Stimulated activated CD4-positive, alpha-beta T cell treated with anti-CD3 and anti-CD28 coated beads, Interleukin-4, amount 100 ng/mL, for 24 hours (primary cell): ENCODE data around the gene PROM1.

ENCODE experiments used
- DNase-seq: peaks from one replicate; pipeline ENCODE4 v3.0.0-alpha.2; 2020

The PROM1 gene

DNA sequence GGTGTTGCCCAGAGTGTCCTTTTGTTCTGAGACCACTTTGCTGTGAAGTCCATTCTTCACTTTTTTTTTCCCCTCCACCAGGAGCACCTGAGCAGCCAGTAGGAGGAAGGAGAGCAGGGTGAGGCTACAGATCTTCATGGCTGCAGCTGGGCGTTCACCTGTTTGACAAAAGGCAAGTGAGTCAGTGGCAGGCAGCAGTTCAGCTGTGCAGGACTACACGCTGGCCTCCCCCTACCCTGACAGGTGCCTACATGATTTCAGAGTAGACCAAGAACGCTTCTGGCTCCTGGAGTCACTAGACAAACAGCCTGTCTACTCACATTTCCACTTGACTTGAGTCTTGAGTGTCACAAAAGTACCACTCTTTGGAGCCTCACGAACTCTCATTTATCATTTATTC, 147.3 kb downstream of the PROM1 start:
- DNase-seq, result no peak

DNA sequence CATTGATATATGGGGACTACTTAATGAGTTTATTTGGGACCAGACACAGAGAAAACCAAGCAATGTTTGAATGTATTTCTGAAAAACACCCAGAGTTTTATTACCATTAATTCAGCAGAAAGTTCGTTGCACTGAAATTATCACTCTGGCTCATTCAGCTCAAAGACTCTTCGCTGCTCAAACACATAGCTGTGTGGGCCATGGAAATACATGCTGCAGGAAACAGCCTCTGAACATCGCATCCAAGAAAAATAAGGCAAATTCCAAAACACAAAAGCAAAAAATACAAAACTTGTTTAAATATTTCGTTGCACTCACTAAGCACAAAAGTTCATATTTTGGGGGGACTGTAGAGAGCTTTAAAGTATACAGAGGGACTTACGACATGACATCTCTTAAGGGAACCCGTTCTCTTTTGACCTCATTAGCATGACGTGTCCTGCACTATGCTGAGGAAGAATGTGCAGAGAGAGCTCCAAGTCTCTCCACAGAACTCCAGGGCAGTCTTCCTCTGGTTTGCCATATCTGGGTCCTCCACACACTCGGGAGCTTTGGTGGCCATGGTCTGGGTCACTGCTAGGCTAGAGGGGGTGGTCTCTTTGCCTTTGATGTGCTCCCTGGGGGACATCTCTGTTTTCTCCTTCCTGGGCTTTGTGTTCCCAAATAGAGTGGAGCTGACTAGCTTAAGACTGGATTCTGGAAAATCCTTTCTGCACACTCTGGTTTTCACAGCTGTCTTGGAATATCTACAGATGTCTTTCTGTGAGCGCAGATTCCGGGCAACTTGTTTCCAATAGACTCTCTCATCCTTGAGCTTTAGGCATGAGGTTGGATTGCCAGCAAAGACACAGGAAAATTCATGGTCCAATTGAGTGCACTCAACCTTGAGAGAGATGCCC, 148.1 kb downstream of the PROM1 start:
- DNase-seq, result no peak

DNA sequence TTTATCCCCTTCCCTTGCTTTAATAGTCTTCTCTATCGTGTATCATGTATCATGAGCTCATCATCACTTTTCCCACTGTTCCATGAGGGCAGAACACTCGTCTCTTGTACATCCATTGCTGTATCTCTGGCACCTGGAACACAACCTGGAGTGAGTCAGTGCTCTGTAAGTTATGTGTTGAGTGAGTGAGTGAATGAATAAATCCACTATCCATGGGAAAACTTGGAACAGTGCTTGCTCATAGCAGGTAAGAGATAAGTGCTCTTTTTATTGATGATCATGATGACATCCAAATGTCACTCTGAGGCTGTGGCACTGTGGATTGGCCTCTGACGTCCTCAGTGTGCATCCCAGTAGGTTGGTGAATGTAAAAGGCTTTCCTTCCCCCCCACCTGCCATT, 149.6 kb downstream of the PROM1 start:
- no peak for DNase-seq

GRCh38 chr4:15931451-15932210, 152.2 kb downstream of the PROM1 start:
- DNase-seq, result no peak

DNA sequence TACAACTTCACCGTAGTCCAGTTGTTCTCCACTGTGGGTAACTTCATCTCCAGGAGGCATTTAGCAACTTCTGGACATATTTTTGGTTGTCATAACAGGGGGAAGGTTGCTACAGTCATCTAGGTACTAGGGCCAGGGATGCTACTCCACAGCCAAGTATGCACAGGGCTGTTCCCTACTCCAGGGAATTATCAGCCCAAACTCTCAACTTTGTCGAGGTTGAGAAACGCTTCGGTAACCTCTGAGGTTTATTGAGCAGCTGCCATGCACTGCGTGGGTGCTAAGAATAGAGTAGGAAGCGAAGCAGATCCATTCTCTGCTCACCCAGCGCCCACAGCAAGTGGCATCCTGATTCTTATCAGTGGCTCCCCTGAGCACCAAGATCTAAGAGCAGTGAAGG, 153.5 kb downstream of the PROM1 start:
- DNase-seq, result no peak

DNA sequence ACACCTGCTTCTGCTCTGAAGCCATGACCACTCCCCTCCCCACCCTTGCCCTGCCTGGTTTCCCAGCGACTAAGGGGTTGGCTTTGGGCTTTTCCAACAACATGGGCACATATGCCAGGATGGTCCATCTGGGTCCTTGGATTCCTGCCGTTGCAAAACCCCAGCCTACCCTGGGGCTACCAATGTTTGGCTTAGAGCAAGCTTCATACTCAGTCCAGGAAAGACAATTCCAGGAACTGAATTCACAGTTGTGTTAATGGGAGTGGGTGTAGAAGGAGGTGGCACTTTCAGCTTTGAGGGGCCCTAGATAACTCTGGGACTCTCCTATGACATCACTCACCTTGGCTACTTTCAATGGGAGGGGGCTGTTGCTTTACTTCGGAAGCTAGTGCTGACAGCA, 154.3 kb downstream of the PROM1 start:
- no peak for DNase-seq

- no peak for DNase-seq
Observed at GRCh38 chr4:15928883-15929282, 154.9 kb downstream of the PROM1 start.

DNA sequence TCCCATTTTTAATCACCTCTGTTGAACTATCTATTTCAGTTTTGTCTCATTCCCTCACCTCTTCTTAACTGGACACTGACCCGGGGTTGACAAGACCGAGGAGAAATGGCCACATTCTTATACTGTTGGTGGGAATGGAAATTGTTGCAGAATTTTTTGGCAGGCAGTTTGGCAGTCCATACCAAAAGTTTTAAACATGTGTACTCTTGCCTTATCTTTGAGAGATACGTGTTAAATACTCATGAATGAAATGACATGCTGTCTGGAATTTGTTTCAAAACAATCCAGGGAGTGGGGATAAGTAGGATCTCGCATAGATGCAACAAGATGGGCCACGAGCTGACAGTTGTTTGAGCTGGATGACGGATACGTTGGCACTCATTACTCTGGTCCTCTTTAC, 157.3 kb downstream of the PROM1 start:
- DNase-seq, result no peak

DNA sequence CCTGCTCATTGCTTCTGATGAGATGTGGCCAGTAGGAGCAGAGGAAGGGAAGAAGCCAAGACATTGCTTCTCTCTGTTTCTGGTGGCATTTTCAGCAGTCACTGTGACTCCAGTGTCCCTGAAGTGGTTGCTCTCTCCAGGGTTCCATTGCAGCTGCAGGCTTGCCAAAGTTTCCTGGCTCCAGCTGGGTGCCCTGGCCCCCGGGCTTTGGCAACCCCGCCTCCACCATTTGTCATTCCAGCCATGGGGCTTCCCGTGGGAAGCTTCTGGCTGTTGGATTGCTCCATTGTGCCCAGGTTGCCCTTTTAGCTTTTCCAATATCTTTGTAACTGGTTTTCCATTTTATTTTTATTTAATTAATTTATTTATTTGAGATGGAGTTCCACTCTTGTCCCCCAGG, 158.0 kb downstream of the PROM1 start:
- DNase-seq, result no peak

GRCh38 chr4:15921592-15921932, 162.3 kb downstream of the PROM1 start:
- DNase-seq, result no peak

DNA sequence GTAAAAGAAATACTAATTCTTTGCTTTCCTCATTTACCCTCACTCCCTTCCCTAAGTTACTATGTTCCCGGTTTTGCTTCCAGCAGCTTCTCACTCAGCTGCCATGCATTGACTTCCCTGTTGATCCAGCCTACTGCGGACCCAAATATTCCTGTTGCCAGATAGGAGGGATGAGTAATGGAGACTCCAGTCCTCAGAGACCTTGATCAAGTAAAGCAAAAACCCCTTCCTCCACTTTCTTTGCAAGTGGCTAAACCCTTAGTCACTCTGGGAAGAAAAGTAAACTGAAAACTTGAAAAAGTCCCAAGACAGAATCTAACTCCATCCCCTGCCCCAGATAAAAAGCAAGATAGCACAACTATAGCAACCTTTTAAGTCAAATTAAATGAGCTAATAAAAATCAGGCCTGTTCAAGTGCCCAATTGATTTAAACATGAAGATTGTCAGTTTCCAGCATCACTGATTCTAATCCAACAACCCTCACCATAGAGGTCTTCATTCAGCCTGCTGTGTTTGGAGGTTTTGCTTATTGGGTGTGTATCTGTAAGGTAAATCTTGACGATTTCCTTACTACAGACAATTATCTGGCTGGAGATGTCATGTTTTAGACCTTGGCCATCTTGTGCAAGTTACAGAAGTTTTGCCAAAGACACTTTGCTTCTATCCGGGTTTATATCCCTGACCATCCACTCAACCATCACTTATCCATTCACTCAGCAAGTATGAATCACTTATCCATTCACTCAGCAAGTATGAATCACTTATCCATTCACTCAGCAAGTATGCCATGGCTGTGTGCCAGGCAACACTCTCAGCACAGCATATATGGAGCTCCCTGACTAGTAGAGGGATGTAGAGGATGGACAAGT, 162.9 kb downstream of the PROM1 start:
- no peak for DNase-seq

DNA sequence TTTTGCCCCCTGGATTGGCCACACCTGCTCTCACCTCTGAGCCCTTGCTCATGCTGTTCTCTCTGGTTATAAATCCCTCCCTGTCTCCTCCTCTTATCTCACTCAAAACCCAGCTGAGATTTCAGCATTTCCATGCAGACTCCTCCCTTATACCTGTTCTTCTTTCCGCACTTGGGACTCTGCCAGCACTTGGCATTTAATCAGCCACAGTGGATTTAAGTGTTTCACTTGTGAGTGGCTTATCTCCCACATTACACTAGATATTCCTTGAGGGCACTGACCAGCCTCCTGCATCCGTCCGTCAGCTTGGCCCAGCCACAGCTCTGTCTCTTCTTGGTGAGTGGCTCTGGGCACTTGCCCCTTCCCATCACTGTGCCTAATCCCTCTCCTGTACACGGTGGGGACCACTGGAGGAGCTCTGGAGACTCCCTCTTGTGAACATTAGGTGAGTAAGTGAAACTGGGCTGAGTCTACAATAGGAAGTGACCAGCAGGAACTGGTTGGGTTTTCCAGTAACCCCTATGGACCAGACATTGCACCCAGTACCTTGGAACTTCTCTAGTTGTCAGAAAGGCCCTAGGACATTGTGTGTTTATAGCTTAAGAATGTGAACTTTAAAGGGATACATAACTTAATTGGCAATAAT, 165.2 kb downstream of the PROM1 start:
- DNase-seq, result no peak
